Measurements from ENCODE around the gene ARHGAP12. TPM values are rescaled to one million over a fixed set of nuclear protein-coding genes. Genes with fewer than 3 reads are reported as not detected.

ARHGAP12 gene
- polyA plus RNA-seq, 1 donor from 2014 or later = 62.6 TPM

- peaks cover 49% of the 10 kb centered on the region for H3K79me2 ChIP-seq (replicated peaks; ENCODE audit: insufficient read depth, low read length)
- H2AFZ ChIP-seq (ENCODE audit: low read depth, low read length) = no peak overlapping the region
- H3K4me3 ChIP-seq (ENCODE audit: low read length) = no peak overlapping the region
- no peak overlapping the region for H3K9ac ChIP-seq (ENCODE audit: low read length)
- H3K9me3 ChIP-seq (ENCODE audit: low read length) = no peaks in the 10 kb centered on the region
- H3K27ac ChIP-seq (ENCODE audit: low read length) = no peak overlapping the region
- TF ChIP-seq MXI1 (conservative IDR thresholded peaks at IDR 0.05; ENCODE audit: poor library complexity, severe bottlenecking) (no peak), REST (IDR thresholded peaks at IDR 0.05; ENCODE audit: borderline replicate concordance) (no peak), EP300 (conservative IDR thresholded peaks at IDR 0.05; ENCODE audit: poor library complexity, severe bottlenecking) (no peak), EZH2 (IDR thresholded peaks at IDR 0.05; ENCODE audit: borderline replicate concordance, insufficient read depth, low read length, poor library complexity, severe bottlenecking) (no peak)
- peaks cover 4% of the 10 kb centered on the region for H3K36me3 ChIP-seq (ENCODE audit: insufficient read depth, low read length)
- H3K9me2 ChIP-seq (ENCODE audit: insufficient read depth, low read length) = no peaks in the 10 kb centered on the region
- no peaks in the 10 kb centered on the region for H4K20me1 ChIP-seq (ENCODE audit: insufficient read depth)
- H3F3A ChIP-seq (ENCODE audit: insufficient read depth, low read length, poor library complexity, severe bottlenecking) = no peaks in the 10 kb centered on the region
- no peaks in the 10 kb centered on the region for H3K27me3 ChIP-seq (ENCODE audit: insufficient read depth, low read depth, low read length)
- no peak overlapping the region for H3K4me2 ChIP-seq (ENCODE audit: low read length)
Measured at GRCh38 chr10:31905586-31905985, 23.0 kb downstream of the ARHGAP12 start.

- Histone ChIP-seq H3K36me3 (ENCODE audit: insufficient read depth, low read length) (peaks cover 4% of the 10 kb centered on the region), H3K79me2 (replicated peaks; ENCODE audit: insufficient read depth, low read length) (peaks cover 65% of the 10 kb centered on the region), H3K9me3 (ENCODE audit: low read length) (no peaks in the 10 kb centered on the region), H3F3A (ENCODE audit: insufficient read depth, low read length, poor library complexity, severe bottlenecking) (no peaks in the 10 kb centered on the region), H3K4me2 (ENCODE audit: low read length) (no peak overlapping the region), H3K27me3 (ENCODE audit: insufficient read depth, low read depth, low read length) (no peaks in the 10 kb centered on the region), H3K9me2 (ENCODE audit: insufficient read depth, low read length) (no peaks in the 10 kb centered on the region), H3K4me3 (ENCODE audit: low read length) (no peak overlapping the region), H3K27ac (ENCODE audit: low read length) (no peak overlapping the region), H4K20me1 (ENCODE audit: insufficient read depth) (no peaks in the 10 kb centered on the region), H2AFZ (ENCODE audit: low read depth, low read length) (no peak overlapping the region), H3K9ac (ENCODE audit: low read length) (no peak overlapping the region)
- TF ChIP-seq RAD21 (conservative IDR thresholded peaks at IDR 0.05) = no peak
- no peak for TF ChIP-seq SMC3 (conservative IDR thresholded peaks at IDR 0.05; ENCODE audit: poor library complexity)
- TF ChIP-seq EP300 (conservative IDR thresholded peaks at IDR 0.05; ENCODE audit: poor library complexity, severe bottlenecking) = no peak
Measured at GRCh38 chr10:31902625-31903024, 26.0 kb downstream of the ARHGAP12 start.

GRCh38 chr10:31897506-31897905 lies 31.1 kb downstream of the ARHGAP12 start:
- H2AFZ ChIP-seq (ENCODE audit: low read depth, low read length) = no peak overlapping the region
- no peaks in the 10 kb centered on the region for H3F3A ChIP-seq (ENCODE audit: insufficient read depth, low read length, poor library complexity, severe bottlenecking)
- no peaks in the 10 kb centered on the region for H4K20me1 ChIP-seq (ENCODE audit: insufficient read depth)
- no peak overlapping the region for H3K4me3 ChIP-seq (ENCODE audit: low read length)
- H3K9me3 ChIP-seq (ENCODE audit: low read length) = no peaks in the 10 kb centered on the region
- no peaks in the 10 kb centered on the region for H3K36me3 ChIP-seq (ENCODE audit: insufficient read depth, low read length)
- H3K27ac ChIP-seq (ENCODE audit: low read length) = no peak overlapping the region
- H3K4me2 ChIP-seq (ENCODE audit: low read length) = no peak overlapping the region
- no peaks in the 10 kb centered on the region for H3K27me3 ChIP-seq (ENCODE audit: insufficient read depth, low read depth, low read length)
- peaks cover 53% of the 10 kb centered on the region for H3K79me2 ChIP-seq (replicated peaks; ENCODE audit: insufficient read depth, low read length)
- no peaks in the 10 kb centered on the region for H3K9me2 ChIP-seq (ENCODE audit: insufficient read depth, low read length)
- TF ChIP-seq REST (IDR thresholded peaks at IDR 0.05; ENCODE audit: borderline replicate concordance) (no peak), TAF1 (IDR thresholded peaks at IDR 0.05; ENCODE audit: low read depth) (no peak), POLR2AphosphoS5 (IDR thresholded peaks at IDR 0.05) (no peak), CTCF (IDR thresholded peaks at IDR 0.05; ENCODE audit: poor library complexity, severe bottlenecking) (no peak), SMC3 (conservative IDR thresholded peaks at IDR 0.05; ENCODE audit: poor library complexity) (no peak), MXI1 (conservative IDR thresholded peaks at IDR 0.05; ENCODE audit: poor library complexity, severe bottlenecking) (no peak), RAD21 (conservative IDR thresholded peaks at IDR 0.05) (no peak), EZH2 (IDR thresholded peaks at IDR 0.05; ENCODE audit: borderline replicate concordance, insufficient read depth, low read length, poor library complexity, severe bottlenecking) (no peak), EP300 (conservative IDR thresholded peaks at IDR 0.05; ENCODE audit: poor library complexity, severe bottlenecking) (no peak)
- no peak overlapping the region for H3K9ac ChIP-seq (ENCODE audit: low read length)

Data from neural cell (in vitro differentiated cells).